Inferior parietal cortex (tissue), 1 donor: ENCODE measurements around the gene COPS8.
A peak's percentile ranks its signal among the peaks of the same experiment; 100 is the strongest.

ENCODE experiments used
- DNase-seq: peaks from one replicate; pipeline ENCODE4 v3.0.0-alpha.2; 2016; ENCODE audit errors: extremely low spot score

The COPS8 gene

DNA sequence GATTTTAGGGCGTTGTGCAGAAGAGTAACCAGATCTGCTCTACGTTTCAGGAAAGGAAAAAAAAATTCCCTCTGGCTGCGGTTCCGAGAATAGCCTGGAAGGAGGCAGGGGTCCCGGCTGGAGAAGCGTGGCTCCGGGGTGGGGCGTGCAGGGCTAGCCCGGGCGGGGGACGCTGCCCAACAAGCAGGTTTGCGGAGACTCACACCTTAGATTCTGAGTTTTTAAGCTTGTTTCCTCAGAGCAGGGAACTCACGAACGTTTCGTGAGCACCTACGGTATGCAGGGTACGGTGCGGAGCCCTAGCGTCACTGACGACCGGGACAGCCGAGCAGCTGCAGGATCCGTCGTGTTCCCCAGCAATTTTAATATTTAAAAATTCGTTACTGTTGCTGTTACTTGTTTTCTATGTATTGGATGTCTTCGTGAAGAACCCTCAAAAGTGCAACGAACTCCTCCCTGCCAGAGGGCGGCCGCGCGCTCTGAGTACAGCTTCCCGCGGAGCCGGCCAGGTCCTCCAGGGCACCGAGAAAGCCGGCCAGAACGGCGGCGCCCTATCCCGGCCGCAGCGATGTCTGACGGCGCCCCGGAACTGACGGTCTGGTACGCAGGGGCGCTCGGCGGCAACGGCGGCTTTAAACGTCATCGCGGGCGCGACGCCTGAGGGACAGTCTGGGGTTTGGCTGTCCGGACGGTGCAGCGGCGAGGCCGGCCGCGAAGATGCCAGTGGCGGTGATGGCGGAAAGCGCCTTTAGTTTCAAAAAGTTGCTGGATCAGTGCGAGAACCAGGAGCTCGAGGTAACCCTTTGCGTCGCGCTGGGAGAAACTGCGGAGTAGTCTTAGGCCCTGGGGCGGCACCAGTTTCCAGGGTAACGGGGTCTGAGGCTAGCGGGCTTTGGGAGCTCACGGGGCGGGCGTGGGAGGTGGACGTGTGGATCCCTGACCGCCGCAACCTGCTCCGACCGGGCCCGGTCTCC lies at the start of gene COPS8:
Gene COPS8, plus strand, starts transcription at position 642 of the 974 bp plus-strand sequence. Its CDS starts 76 bp downstream, at position 718.
- peak; percentile 93 for DNase-seq

DNA sequence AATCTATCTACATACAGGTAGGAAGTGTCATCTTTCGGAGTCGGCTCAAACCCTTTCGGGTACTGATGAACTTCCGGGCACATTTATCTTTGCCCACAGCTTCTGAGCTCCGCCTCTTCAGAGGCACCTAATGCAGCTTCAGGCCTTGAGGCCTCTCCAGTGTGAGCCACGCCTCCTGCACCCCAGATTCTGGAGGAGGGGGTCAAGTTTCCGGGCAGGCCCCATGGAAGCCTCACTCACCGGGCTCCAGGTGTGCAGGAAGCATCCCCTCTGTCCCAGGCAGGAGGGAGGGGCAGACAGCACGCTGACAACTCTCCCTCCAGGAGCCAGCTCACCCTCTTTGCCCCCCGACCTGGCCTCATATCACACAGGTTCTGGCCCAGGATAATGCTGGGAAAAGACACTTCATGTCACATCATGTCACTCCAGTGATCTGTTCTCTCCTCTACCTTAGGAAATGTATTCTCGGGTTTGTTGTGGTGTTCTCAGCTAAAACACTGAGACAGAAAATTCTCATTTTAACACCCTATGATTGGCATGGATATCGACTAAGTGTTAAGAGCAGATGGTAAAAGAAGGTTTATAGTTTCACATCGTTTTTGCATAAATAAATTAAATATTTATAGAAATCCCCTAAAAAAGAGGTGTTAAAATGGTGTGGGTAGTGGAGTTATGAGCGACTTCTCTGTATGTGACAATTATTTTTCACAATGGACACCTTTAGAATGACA lies 46.2 kb upstream of the COPS8 start:
- no peak for DNase-seq

DNA sequence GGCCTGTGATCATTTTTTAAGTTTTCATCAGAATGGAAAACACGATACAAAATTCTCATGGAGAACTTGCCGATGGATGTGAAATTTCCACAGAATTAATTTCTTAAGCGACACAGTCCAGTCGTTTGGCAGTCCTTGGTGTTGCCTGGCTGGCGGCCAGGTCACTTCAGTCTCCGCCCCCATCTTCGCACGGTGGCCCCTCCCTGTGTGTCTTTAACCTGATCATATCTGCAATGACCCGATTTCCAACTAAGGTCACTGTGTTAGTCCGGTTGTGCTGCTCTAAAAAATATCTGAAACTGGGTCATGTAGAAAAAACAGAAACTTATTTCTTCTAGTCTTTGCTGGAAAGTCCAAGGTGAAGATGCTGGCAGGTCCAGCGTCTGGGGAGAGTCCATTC lies 44.5 kb upstream of the COPS8 start:
- no peak for DNase-seq

DNA sequence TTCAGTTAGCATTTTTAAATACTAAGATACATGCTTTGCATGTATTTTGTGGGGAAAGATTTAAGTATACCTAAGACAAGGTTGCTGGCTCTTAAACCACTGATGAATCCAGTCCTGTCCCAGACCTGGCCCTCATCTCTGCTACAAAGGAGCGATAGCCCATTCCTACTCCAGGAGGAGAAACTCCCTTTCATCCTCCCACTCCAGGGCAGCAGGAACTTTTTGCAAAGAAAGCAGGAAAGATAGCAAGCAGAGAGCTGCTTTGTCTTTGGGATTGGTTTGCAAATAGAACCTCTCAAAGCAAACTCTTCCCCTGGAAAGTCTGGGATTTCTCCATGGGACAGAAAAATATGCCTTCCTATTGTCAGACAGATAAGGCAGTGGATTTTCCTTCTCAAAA lies 43.6 kb upstream of the COPS8 start:
- no peak for DNase-seq

DNA sequence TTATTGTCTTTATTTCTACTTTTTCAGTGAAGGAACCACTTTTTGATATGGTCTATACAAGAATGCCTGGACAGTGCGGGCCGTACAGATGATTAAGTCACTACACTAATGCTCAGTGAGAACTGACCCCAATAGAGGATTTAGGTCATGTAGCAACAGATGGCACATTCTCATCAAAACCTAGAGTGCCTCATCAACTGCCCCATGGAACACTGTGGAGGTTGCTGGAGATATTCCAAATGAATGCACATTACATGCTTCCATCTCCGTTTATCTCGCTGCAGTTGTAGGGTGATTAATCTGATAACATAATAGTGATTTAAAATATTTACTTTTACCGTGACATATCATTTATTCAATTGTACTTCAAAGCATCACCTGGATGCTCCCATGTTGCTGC lies 41.8 kb upstream of the COPS8 start:
- no peak for DNase-seq

DNA sequence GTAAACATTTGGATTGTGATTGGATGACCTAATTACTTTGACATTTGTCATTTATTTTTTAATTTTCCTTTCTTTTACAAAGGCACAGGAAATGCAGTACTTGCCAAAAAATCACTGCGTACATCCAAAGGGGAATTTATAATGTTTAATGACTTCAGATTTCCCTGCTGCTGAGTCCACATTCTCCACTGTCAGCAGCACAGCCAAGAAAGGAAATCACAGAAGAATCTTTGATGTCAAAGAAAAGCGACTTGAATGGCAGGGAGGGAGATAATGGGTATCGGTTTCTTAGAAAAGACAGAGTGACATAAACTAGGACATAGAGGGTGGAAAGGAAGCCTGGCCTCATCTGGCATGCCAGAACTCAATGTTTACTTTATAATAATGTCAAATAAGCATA lies 41.4 kb upstream of the COPS8 start:
- no peak for DNase-seq

DNA sequence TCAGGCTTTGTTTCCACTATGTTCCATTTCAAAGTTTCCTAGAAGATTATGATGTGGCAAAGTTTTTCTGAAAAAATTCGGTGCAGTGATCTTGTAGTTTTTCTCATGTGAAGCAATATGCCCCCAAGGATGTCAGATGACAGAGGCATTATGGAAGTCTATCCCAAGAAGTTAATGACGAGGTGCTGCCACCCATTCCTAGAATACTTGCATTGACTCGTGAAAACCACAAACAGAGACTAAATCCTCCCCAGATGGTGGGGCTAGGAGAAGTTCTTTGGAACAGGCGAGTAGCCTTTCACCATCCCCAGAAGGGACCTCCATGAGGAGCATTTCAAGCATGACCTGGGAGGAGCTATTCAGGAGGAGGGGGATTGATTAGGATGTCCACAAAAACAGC lies 40.2 kb upstream of the COPS8 start:
- DNase-seq, result no peak

DNA sequence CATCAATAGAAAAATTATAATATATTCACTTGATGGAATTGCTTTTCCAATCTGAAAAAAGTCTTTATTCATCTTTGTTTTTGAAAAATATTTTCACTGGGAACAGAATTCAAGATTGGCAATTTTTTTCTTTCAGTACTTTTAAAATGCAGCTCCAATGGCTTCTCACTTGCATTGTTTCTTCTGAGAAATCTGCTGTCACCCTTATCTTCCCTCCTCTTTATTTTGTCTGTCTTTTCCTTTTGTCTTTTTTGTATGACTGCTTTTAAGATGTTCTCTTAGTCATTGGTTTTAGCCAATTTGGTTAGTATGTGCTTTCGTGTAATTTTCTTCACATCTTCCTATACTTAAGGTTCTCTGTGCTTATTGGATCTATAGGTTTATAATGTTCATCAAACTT lies 37.1 kb upstream of the COPS8 start:
- no peak for DNase-seq

DNA sequence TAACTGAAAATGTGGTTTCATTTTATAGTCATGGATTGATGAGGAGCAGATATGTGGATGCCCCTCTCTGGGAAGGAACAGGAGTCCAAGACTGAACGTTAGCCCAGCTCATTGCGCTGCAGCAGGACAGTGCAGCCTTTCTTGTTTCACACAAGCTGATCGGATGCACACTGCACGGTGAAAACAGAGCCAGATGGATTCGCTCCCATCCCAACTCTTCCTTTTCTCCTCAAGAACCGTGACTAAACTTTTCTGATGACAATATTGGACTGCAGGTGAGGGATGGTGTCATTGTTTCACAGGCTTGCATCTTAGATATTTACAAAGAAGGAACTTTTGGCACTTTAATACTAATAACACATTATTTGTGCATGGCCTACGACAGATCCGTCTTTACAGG lies 33.8 kb upstream of the COPS8 start:
- DNase-seq, result no peak

DNA sequence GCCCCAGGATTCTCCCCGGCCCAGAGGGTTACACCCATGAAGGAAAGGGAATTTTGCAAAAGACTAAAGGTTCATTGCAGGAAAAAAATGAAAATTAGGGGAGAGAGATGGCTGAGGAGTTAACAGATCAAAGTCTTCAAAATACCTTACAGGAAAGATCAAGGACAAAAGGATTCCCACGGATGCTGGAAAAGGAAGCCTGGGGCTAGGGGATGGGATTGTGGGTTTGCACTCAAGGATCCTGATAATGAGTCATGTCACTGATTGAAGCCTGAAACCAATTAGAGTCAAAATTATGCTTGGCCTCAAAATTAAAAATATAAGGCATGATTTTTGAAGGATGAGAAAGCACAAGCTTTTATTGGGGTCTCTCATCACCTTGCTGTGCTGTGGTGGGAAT lies 32.6 kb upstream of the COPS8 start:
- no peak for DNase-seq

DNA sequence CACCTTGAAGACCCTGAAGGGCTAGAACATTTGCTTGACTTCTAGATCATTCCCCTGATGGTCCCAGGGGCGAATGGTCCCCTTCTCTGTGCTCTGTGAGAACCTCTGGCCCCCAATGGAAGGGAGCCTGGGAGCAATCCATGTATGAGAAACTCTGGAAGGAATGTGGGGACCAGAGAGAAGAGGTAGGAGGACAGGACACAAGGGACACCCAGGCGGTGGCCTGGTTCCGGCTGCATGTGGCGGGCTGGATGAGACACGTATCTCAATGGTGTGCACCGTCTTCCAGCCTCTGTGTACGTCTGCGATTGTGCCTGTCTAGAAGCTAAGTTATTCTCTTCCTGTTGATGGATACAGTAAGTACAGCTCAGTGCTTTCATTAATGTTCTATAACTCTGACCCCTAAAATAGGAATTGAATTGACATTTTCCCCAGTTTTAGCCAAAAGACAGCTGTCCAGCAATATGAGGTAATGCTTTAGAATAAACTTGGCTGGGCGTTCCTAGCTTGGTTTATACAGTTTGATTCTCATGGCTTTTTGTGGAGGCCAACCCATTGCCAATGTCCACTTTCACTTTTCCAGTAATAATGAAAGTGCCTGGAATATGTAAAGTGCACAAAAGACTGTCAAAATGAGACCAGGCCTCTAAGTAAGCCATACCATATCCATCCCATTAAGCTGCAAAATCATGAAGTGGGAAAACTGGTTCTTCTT lies 30.1 kb upstream of the COPS8 start:
- DNase-seq, result no peak

DNA sequence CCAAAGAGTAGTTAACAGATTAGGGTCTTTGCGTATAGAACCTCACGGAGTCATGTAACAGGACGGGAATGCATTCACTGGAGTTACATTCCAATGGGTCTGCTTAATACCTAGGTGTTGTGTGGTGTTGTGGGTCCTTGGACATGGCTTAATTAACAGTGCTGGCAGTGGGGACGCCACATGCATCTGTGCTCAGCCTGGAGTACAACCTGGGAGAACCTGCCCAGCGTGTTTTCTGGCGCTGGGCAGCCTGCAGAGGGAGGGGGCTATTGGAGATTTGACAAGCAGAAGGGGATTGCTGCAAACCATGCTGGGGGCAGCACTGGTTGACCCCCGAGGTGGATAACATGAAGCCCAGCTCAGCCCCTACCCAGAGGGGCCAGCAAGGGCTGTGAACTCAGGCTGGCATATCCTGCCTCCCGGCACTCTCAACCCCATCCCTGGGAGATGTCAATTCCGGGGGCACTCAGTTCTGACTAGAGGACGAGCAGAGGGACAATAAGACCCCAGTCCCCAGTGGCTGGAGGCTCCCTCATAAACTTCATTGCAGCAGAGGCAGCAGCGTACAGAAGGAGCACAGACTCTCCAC lies 29.3 kb upstream of the COPS8 start:
- DNase-seq, result no peak

DNA sequence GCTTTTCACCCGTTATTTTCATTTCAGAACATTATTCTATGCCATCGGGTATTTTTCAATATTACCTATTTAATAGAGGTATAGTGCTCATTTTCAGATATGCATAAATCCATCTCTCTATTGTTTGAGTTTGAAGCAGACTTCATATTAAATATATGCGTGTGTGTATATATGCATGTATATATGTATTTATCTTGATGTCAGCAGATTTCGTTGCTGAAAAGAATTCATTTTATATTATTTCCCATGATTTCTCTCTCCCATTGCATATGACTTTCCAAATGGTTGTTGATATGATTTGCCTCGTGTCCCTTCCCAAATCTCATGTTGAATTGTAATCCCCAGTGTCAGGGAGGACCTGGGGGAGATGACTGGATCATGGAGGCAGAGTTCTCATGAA lies 28.6 kb upstream of the COPS8 start:
- no peak for DNase-seq

DNA sequence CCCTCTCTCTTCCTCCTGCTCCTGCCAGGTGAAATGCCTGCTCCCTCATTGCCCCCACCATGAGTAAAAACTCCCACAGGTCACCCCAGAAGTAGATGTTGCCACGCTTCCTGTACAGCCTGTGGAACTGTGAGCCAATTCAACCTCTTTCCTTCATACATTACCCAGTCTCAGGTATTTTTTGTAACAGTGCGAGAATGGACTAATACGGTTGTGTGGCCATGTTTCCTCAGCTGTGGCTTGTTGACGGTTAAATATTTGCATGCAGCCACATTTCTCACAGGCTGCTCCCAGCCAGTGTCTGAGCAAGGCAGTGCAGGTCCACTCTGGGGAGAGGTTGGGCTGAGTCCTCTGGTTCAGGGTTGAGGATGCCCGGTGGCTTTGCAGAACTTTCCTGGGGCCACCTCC lies 27.8 kb upstream of the COPS8 start:
- DNase-seq, result no peak

DNA sequence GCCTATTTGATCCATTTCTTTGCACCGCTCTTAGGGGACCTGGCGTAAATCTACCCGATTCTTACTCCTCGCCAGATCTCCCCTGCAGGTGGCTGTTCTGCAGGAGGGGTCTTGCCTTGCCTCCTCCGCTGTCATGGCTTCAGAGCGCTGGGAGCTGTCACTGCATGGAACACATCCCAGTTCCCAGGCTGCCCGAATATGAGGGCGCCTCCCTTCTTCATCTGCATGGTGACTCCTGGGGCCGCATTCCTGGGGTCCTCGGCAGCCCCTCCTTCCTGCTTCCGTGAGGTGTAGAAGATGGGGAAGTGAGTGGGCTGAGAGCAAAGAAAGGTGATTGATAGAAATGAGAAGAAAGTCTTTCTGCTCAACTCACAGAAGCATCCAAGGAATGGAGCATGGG lies 27.3 kb upstream of the COPS8 start:
- no peak for DNase-seq

DNA sequence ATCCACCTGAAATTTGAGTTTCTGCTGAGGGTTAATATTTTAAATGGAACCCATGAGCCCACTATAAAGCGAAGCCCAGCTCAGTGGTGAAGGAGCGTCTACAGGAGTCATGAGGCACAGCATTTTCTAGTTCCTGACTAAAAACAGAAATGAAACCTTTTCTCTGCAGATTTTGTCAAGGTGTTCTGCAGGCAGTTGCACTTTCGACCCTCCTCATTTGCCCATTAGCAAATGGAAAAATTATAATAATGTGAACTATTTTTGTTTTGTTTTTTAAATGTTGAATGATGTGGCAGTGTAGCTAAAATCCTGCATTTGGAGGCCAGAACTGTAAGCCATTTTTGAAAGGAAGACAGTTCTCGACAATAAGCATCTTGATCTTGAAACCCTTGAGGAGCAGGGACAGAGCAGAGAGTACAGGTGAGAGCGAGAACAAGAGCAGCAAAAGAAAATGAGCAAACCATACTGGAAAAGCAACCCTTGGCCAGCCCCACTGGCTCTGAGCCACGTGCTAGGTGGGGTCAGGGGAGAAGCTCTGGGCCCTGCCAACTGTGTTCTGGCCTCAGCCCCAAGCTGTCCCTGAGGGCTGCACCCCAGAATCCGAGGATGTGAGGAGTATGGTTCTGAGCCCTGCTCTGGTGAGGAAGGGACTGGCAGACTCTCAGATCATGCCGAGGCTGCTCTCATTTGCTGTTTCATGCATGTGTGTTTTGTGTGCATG lies 26.4 kb upstream of the COPS8 start:
- DNase-seq, result no peak

DNA sequence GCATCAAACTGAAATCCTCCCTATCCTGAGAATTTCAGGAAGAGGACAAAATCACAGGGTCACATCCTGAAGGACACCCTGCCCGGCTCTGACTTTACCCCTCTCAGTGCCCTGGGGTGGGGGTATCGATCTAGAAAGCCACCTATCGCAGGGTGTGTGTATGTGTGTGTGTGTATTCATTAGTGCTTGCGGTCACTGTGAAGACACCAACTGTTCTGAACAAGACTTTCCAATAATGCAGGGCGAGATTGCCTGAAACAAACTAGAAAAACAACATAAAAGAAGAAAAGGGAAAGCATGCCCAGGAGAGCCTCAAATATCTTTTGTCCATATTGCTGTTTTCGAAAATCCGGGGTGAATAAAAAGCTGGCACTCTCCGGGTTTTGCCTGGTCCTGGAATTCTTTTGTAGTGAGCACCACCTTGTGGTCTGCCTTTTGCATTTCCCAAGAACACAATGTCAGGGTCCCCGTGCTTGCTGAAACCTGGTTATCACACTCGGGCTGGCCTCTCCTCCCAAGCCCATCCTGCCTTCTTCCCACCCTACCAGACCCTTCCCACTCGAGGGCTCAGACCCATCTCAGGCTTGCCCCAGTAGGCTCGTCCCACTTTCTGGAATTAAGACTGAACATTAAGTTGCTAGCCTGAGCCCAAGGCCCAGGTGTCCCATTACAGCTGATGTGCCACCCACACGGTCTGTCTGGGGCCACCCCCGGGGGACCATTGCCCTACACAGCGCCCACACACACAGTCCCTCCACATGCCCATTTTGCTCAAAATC lies 25.0 kb upstream of the COPS8 start:
- DNase-seq, result peak; percentile 82

DNA sequence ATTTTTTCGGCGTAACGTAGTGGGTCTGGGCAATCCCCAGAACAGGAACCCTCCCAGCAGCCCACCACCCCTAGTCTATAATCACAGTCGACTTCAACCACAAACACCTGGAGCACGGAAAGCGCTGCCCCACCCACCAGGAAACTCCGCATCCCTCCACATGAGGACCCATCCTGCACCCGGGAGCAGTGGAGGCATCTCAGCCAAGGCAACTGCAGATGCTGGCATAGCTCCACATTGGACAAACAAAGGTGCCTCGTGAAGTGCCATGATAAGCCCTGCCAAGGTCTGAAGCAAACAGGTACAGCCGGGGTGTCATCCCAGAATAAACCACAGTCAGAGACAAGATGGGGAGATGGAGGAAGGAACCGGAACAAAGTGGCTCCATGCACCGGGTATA lies 24.3 kb upstream of the COPS8 start:
- no peak for DNase-seq

DNA sequence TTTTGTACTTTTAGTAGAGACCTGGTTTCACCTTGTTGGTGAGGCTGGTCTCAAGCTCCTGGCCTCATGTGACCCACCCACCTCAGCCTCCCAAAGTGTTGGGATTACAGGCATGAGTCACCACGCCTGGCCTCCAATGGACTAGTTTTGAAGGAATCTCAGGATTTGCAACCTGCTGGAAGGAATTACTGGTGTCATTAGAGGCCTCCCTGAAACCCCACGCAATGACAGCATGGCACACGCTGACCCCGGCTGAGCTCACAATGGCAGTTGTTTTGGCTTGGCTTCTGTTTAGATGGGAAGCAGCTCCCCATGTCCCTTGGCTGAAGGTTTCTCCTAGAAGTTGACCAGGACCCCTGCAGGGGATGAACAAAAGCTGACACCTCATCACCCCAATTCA lies 23.1 kb upstream of the COPS8 start:
- DNase-seq, result no peak
